GM19395 (cell line): ENCODE measurements around the gene CCL26.
"Not testable (repeated sequence)": the region's sequence is repeated elsewhere in the genome, so short reads cannot be mapped to it uniquely, and the experiment has no call there.

Experiments
- ATAC-seq: cut with Tn5 transposase; IDR thresholded peaks from one replicate; pipeline ENCODE4 v1.9.1; 2021; ENCODE audit warnings: mild to moderate bottlenecking, moderate library complexity; ENCODE audit not compliant: unreplicated experiment

The CCL26 gene

DNA sequence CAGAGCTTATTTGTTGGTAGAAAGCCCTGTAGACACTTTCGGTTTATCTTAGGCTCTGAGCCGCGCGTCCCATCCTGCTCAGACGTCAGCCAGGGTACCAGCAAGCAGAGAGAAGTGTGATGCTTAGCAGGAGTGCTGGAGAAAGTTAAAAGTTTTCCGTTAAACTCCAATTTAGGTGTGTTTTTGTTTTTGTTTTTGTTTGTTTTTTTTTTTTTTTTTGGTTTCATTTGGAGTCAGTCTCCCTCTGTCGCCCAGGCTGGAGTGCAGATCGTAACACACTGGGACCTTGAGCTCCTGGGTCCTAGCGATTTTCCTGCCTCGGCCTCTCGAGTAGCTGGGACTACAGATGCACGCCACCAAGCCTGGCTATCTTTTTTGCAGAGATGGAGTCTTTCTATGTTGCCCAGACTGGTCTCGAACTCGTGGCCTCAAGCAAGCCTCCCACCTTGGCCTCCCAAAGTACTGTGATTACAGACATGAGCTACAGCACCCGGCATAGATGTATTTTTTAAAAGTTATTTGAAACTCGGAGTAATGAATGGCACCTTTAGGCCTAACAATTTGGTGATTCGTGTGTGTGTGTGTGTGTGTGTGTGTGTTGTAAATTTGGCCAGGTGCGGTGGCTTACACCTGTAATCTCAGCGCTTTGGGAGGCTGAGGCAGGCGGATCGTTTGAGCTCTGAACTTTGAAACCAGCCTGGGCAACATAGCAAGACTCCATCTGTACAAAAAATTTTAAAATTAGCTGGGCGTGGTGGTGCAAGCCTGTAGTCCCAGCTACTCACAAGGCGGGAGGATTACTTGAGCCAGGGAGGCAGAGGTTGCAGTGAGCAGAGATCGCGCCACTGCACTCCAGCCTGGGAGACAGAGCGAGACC lies 32.0 kb downstream of the CCL26 start:
- ATAC-seq = peak; percentile 40

GRCh38 chr7:75738975-75739795 lies 32.8 kb downstream of the CCL26 start:
- peak; percentile 86 for ATAC-seq

DNA sequence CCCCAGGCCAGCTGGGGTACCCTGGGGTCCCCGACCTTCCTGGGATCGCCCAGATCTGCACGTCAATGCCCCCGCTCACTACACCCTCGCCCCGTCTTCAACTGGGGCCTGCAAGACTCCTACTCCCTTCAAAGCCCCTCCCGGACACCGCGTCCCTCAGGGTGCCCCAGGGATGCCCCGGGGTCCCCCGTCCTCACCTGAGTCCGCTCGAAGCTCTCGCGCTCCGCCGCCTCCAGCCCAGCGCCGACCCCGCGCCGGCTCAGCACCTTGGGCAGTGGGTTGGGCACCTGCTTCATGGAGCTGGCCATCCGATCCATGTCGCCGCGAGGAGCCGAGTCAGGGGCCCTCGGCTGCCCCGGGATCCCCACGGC lies 33.4 kb downstream of the CCL26 start, which contains the start of gene HIP1:
Gene HIP1 (minus strand): TSS at position 338 of the 371 bp plus-strand sequence. CDS start 21 bp downstream, at position 317.
- peak; percentile 17 for ATAC-seq

- no peak for ATAC-seq
Observed at GRCh38 chr7:75737856-75738603, 34.0 kb downstream of the CCL26 start.

DNA sequence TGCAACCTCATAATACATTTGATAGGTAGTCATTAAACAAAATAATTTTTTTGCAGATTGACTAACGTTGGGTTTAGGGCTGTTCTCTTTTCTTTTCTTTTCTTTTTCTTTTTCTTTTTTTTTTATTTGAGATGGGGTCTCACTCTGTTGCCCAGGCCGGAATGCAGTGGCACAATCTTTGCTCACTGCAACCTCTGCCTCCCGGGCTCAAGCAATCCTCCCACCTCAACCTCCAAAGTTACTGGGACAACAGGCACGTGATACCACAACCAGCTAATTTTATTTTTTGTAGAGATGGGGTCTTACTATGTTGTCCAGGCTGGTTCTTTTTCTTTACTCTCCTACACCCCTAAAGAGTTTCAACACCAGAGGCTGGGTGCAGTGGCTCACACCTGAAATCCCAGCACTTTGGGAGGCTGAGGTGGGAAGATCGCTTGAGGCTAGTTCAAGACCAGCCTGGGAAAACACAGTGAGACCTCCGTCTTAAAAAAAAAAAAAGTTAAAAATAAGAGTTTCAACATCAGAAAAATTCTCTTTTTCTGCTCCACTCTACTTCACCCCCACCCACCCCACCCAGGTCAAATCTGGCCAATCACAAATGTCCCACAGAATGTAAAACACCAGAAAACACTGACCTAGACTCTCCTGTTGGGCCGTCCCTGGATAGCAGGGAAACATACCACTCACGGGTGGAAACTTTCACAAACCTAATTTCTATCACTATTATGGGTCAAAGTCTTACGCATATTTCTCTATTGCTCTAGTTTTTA lies 36.2 kb downstream of the CCL26 start:
- ATAC-seq = no peak

DNA sequence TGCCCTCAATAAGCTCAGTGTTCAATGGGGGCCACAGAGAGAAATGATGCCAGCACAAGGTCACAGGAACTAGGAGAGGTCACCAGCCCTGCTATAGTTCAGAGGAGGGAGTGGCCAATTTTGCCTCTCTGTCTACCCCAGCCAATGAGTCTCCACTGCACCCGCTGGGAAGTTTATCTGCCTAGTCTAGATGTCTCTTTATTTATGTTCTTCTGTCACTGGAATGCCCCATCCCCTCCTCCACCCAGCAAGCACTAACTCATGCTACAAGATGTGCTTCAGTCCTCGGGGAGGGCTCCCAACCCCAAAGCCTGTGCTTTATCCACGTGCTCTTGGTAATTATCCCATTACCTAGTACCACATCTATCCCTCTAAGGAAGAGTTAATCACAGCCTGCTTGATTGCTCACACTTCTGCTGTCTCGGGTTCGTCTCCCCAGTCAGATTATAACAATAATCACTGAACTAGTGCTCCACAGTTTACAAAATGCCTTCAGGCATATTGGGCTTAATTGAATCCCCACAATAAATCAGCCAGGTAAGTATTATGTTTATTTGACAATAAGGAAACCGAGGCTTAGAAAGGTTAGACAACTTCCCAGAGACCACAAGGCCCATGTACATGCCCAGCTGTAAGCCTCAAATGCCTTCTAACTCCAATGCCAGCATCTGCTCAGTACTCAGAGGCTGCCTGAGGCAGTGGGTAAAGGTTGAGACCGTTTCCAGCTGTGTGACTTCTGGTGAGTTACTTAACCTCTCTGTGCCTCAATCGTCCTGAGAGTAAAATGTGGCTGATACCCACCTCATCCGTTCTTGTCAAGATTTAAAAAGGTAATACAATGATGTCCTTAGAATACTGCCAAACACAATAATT lies 37.2 kb downstream of the CCL26 start:
- no peak for ATAC-seq

GRCh38 chr7:75732764-75733630 lies 39.0 kb downstream of the CCL26 start:
- ATAC-seq = no peak

DNA sequence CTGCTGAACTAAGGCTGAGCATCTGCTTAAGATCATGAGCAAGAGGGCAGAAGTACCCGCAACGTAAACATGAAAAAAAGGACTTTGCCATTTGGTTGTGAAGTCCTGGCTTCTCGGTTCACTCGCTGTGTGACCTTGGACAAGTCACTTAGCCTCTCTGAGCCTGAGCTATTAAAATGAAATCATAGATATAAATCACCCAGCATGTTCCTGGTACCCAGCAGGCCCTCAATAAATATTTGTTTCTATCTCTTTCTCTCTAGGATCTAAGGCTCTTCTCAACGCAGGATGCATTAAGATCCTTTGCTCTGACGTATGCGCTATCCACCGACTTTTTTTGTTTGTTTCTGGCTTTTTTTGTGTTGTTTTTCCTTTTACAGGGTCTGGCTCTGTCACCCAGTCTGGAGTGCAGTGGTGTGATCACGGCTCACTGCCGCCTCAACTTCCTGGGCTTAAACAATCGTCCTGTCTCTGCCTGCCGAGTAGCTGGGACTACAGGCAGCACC lies 39.9 kb downstream of the CCL26 start:
- no peak for ATAC-seq

DNA sequence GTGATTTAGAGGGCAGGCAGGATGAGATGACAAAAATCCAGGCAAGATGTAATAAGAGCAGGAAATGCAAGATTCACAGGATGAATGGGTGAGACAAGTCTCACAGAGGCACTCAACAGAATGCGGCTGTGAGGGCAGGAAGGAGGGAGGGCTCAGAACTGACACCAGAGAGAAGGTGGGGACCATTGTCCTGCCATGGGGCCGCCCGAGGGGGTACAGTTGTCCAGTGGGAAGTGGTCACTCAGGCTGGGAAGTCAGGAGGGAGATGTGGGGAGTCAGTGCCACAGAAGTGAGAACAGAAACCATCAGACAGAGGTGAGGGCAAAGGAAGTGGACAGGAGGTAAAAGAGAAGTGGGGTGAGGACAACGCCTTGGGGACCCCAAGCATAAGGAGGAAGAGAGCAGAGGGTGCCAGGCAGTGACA lies 42.1 kb downstream of the CCL26 start:
- no peak for ATAC-seq

GRCh38 chr7:75727881-75728593 lies 44.0 kb downstream of the CCL26 start:
- no peak for ATAC-seq

DNA sequence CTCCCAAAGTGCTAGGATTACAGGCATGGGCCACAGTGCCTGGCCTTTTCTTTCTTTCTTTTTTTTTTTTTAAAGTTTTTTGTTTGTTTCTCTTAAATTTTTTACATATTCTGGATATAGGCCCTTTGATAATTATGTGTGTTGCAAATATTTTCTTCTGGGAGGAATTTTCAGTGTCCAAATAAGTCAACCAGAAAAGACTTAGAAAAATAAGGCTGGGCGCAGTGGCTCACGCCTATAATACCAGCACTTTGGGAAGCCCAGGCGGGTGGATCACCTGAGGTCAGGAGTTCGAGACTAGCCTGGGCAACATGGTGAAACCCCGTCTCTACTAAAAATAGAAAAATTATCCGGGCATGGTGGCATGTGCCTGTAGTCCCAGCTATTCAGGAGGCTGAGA lies 44.7 kb downstream of the CCL26 start:
- not testable (repeated sequence) for ATAC-seq

DNA sequence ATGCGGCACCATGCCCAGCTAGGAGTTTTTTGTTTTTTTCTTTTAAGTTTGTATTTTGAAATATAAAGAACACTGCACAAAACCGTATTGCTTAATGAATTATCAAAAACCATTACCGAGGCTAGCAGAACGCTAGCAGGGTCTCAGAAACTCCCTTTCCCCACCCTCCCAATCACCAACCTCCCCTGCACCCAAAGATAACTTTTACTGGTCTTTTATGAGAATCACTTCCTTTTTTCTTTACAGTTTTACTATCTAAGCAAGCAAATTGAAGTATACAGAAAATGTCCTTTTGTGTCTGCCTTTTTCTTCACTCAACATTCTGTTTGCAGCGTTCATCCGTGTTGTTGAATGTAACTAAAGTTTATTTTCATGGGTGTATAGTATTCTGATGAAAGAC lies 46.7 kb downstream of the CCL26 start:
- no peak for ATAC-seq

- ATAC-seq = no peak
Observed at GRCh38 chr7:75723444-75723843, 48.6 kb downstream of the CCL26 start.

DNA sequence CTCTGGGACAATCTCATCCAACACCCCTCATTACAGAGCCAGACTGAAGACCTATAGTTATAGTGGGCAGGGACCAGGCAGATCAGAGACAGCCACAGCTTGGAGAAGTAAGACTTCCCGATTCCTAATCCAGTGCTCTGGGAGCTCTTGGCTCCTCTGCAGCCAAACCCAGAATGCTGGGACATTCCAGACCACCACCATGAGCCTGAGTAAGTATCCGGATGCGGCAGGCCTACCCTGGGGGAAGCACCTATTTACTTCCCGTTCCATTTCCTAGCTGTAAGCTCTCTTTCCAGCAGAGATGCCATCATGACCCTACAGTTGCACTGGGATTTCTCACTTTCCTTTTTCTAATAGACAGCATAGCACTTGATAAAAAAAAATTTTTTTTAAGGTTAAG lies 49.6 kb downstream of the CCL26 start:
- ATAC-seq = no peak

DNA sequence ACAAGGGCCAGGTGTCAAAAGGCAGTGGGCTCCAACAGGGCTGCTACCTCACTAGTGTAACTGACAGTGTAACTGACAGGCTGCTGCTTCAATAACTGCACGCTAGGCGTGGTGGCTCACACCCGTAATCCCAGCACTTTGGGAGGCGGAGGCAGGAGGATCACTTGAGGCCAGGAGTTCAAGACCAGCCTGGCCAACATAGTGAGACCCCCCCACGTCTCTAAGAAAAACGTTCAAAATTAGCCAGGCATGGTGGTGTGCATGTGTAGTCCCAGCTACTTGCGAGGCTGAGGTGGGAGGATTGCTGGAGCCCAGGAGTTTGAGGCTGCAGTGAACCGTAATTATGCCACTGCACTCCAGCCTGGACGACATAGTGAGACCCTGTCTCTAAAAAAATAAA lies 50.1 kb downstream of the CCL26 start:
- ATAC-seq = not testable (repeated sequence)

GRCh38 chr7:75721426-75721825 lies 50.6 kb downstream of the CCL26 start:
- ATAC-seq = no peak

GRCh38 chr7:75719626-75720025 lies 52.4 kb downstream of the CCL26 start:
- ATAC-seq = no peak
